ENCODE data around the gene IRX4.
"Not testable (repeated sequence)": the region's sequence is repeated elsewhere in the genome, so short reads cannot be mapped to it uniquely, and the experiment has no call there.

IRX4 gene

DNA sequence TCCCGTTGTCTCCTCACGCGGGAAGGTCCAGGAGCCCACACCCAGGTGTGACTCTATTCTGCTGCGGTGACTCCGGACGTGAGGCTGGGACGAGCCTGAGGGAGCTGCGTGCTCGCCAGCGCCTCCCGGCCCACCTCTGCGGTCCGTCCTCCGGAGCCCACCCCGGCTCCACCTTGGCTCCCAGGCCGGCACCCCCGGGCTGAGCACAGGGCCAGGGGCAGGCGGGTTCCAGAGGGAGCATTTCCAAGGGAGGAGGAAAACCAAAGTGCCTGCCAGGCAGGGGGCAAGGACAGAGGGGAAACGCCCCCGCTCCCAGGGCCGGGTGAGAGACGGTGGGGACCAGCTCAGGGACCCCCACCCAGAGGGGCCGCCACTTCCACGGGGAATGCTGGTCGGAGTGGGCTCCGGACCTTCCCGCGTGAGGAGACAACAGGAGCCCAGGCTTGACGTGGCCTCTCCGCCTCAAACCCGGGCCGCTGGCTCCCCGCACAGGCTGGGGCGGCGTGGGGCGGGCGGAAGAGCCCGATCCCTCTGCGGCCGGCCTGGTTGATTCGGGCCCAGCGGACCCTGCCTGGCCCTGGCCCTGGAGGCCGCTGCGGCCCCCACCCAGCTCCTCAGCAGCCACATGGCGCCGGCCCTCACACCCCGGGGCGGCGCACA, 26.0 kb downstream of the IRX4 start:
- no peak for DNase-seq

DNA sequence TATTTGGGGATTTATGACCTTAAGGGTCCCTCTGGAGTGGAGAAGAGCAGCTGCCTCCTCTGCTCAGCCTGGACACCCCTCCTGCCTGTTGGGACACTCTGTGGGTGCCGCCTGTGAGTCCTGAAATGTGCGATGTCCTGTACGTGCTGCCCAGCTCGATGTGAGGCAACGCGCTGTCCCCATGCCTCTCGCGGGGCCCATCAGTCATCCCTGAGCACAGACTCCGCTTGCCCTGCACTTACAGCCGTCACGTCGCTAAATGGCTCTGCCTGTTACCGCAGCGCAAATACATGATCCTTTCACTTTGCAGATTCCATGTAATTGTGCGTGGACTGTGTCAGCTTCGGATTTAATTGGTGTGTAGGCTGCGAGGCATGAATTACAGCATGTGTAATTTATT, 27.1 kb downstream of the IRX4 start:
- DNase-seq, result no peak

DNA sequence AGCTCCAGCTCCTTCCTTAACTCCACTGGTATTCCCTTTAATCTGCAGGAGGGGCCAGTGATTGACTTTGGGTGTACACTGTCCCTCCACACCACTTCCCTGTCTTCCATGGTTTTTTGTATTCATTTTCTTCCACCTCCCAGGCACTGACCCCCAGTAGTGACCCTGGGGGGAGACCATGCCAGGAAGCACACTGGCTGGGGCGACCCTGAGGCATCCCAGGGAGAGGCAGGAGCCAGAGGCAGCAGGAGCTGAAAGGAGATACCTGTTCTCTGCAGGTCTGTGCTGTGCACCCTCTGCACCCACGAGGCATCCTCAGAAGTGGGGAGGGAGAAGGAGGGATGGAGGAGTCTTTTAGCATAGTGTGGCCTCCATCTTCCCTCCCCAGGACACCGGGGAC, 27.6 kb downstream of the IRX4 start:
- DNase-seq, result no peak

DNA sequence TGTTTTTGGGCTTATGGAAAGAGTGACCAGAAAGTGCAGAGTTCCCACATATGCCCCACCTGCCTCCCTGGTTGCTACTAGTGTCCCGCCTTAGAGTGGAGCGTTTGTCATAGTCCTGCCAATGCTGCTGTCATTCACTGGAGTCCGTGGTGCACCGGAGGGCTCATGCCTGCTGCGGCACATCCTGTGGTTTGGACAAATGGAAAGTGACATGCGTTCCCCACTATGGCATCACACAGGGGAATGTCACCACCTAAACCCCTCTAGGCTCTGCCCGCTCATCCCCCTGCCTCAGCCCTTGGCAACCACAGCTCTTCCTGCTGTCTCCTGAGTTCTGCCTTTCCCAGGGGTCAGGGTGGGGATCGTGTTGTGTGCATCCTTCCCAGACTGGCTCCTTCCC, 29.2 kb downstream of the IRX4 start:
- no peak for DNase-seq

DNA sequence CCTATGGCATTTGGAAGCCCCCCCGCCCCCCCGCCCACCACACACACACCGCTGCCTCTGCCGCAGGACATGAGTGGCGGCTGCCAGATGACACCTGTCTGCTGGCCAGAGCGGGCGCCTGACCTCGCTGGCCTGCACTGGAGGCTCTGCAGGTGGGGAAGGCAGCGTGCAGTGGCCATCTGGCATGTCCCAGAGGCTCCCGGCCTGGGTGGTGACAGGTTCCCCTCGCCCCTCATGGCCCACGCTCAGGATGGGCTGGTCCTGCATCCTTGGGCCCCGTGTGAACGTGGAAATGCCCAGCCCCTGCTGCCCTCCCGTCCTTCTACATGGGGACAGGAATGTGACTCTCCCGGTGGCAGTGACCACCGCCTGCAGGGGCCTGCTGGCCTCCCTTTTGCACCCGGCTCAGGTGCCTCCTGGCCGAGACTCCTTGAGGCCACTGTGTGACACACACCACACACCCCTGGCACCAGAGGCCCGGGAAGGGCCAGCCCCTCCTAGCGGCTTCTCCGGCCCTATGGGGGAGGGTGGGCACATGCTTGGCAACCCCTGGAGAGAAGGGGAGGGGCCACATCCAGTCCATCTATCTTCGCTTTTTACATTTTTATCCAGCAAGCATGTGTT, 30.3 kb downstream of the IRX4 start:
- DNase-seq, result no peak

DNA sequence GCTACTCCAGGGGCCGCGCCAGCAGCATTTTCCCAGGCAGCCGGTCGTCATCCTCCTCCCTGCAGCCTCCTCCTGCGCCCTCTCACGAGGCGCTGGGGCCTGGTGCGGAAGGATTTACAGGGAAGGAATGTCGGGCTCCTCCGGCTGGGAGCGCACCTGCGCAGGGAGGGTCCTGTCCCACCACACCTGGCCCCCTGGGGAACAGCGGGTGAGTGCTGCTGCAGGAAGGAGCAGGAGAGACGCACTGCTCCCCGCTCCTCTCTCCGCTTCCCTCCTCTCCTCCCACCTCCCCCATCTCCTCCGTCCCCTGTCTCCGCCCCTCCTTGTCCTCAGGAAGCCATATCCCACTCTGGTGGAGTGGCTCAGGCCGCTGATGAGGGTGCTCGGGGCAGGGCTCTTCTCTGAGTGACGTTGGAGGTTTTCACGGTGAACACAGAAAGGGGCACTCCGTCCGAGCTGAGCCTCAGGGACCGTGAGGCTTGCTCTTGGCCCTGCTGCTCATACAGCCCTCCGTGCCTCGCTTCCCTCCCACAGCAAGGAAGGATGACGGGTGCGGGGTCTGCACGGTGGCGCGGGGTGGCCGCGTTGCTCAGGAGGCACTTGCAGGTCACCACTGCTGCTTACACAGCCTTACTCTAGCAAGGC, 31.3 kb downstream of the IRX4 start:
- no peak for DNase-seq

DNA sequence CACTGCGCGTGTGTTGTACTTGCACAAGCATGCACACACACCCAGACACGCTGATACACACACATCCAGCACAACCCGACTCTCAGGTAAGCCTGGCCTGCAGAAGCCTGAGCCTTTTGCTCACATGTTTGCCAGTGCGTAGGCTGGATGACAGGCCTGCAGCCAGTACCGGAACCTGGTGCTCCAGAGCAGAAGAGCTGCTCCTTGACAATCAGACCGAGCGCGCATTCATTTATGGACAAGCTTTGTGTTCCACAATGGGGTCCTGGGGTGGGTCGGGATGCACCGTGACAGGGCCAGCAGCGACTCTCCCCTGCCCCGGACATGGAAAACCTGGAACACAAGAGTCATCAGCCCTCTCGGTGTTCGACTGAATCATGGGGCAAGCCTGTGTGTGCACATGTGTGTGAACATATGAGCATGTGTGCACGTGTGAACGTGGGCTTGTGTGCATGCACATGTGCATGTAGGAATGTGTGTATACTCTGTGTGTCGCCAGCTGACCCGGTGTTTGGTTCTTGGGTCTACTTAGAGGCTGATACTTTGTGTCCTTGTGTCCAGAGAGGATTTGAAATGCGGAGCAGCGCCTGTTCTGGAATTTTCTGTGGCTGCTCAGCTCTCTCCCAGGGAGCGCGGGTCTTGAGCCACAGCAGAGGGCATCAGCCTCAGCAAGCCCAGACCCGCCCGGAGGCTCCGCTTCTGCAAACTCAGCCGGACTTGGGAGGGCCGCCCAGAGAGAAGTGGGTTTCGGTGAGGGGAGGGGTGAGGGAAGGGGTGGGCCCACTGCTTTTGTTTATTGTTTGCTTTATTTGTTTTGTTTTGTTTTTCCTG, 32.2 kb downstream of the IRX4 start:
- DNase-seq, result no peak

DNA sequence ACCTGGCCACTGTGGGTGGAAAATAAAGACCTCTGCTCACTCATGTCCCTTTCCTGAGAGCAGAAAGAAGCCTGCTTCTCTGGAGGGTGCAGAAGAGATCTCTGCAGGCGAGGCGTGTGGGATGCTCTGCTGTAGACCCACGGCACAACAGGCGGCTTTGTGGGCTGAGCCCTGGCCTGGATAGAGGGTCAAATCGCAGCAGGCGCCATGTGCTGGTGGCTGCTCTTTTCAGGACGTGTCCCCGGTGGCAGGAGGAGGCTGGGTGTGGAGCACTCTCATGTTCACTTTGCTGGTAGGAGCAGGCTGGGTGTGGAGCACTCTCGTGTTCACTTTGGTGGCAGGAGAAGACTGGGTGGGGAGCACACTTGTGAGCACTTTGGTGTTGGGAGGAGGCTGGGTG, 35.1 kb downstream of the IRX4 start:
- no peak for DNase-seq

DNA sequence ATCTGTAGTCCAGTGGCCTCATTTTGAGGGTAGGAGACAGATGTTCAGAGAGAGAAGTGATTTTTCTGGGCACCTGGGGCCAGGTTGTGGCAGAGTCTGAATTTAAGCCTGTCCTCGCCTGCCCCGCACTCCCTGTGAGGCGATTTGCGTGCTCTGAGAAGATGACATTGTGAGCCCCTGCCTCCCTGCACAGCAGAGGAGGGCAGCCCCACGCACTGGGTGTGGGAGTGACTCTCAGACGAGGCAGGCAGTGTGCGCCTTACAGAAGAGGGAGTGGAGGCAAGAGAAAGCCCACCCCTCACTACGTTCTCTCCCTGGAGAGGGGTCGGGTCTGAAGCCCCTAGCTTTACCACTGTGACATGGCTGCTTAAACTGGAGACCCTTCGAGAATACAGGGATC, 35.7 kb downstream of the IRX4 start:
- DNase-seq, result no peak

DNA sequence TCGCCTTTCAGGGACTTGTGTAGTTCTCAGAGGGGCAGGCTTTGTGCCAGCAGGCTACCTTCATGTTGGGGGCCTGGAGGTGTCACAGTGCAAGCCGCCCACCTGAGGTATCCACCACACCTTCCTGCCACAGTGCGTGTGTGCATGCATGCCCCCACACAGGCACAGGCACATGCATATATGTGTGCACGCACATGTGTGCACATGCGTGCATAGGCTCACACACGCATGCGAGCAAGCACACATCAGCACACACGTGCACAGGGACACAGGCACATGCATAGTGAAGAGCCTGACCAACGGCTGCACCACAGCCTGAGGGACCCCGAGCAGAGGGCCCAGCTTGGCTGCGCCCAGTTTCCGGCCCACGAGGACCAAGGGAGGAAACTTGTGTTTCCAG, 36.1 kb downstream of the IRX4 start:
- DNase-seq, result no peak

DNA sequence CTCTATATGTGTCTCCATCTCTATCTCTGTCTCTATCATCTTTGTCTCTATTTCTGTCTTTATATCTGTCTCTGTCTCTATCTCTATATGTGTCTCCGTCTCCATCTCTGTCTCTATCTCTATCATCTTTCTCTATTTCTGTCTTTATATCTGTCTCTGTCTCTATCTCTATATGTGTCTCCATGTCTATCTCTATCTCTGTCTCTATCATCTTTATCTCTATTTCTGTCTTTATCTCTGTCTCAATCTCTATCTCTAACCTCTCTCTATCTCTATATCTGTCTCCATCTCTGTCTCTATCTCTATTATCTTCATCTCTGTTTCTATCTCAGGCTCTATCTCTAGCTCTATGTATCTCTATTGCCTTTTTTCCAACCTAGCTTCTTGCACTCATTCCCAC, 37.0 kb downstream of the IRX4 start:
- DNase-seq, result no peak

DNA sequence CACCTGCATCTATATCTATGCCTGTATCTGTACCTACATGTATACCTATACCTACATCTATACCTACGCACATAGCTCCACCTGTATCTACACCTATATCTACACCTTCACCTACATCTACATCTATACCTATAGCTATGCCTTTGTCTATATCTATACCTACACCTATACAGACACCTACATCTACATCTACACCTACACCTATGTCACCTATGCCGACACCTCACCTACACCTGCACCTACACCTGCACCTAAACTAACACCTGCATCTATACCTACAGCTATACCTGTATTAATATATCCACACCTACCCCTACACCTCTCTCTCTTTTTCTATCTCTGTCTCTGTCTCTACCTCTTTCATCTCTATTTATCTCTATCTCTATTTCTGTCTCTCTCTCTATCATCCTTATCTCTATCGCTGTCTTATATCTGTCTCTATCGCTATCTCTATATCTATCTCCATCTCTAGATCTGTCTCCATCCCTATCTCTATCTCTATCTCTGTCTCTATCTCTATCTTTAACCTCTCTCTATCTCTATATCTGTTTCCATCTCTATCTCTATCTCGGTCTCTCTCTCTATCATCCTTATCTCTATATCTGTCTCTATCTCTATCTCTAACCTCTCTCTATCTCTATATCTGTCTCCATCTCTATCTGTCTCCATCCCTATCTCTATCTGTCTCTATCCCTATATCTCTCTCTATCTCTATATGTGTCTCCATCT, 37.9 kb downstream of the IRX4 start:
- no peak for DNase-seq

DNA sequence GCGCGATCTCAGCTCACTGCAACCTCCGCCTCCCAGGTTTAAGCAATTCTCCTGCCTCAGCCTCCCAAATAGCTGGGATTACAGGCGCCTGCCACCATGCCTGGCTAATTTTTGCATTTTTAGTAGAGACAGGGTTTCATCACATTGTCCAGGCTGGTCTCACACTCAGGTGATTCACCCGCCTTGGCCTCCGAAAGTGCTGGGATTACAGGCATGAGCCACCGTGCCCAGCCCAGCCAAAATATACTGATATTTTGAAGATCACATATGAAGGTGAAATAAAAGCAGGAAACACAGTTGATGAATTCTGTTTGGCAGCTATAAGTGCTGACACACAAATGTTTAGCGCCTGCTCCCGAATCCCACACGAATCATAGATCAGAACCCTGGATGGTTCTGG, 39.0 kb downstream of the IRX4 start:
- DNase-seq, result not testable (repeated sequence)

DNA sequence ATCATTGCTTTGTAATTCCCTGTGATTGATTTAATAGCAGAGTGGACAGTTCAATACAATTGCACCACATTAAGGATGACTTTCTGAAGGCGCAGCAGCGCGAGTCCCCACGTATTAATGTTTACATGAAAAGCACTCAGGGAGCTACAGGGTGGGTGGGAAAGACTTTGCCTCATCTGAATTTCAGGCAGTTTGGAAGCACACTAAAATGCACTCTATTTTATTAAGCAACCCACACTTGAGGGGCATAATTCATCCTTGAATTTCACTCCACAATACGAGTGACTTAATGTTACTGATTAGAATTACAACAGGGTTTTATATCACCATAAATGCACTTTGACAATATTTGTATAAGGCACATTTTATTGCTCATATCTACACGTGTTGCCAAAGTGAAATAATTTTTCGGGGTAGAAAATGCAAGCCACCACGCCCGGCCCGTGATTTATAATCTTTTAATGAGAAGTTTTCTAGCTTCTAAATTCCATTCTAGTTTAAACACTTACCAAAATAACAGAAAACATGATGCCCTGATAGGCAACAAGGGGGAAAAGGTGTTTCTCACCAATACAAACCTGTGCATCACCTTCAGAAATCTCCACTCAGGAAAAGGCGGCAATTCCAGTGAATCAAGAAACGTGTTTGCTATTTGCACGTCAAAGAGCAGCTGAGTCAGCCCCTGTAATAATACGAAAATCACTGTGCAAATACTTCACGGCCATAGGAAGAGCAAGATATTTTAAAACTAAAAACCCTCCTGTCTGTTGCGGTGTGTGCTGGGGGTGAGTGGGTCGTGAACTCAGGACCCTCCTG, 40.5 kb downstream of the IRX4 start:
- DNase-seq, result no peak

DNA sequence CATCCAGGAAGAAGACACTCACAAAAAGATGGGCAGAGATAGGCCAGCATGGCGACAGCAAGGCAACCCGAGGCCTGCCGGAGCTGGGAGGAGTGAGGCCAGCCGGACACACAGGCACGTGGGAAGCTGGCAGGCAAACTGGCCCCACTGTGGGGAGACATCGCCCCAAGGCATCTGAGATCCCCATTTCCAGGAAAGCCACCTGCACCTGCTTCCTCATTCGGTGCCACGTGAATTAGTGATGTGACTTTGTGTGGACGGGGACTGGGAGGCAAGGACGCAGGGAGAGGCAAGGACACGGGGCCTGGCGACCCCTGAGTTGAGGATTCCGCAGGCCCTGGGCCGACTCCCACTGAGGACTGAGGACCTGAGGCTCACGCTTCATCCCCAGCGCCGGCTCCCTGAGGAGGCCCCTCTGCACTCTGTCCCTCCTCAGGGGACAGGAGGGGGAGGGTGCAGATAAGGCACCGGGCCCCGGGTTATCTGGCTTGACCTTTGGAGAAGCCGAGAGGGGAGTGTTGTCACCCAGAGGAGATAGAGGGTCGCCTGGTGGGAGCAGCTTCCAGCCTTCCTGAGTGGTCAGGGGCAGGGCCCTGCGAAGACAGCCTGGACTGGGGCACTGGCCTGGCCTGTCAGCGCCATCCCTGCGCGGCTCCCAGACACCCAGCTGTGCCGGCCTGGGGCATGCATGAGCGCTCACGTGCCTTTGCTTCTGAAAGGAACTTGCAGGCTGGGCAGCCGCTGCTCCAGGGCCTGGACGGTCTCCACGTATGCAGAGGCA, 41.8 kb downstream of the IRX4 start:
- DNase-seq, result no peak

DNA sequence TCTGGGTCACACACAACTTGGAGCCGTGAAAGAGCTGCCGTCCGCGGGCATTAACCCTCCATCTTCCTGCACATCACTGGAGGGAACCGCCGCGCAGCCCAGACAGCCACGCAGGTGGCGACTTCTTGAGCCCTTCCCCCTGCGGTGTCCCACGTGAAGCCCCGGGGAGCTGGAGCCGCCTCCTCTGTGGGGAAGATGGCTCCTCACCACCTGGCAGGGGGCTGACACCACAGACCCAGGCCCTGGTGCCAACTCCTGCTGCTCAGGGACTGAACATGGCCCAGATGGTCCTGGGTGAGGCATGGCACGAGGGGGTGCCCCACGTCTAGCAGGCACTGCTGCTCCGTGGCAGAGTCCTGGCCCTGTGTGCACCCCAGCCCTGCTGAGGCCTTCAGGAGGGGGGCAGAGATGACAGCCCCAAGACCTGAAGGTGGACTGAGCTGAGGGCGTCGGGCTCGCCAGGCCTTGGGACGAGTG, 42.6 kb downstream of the IRX4 start:
- DNase-seq, result no peak

DNA sequence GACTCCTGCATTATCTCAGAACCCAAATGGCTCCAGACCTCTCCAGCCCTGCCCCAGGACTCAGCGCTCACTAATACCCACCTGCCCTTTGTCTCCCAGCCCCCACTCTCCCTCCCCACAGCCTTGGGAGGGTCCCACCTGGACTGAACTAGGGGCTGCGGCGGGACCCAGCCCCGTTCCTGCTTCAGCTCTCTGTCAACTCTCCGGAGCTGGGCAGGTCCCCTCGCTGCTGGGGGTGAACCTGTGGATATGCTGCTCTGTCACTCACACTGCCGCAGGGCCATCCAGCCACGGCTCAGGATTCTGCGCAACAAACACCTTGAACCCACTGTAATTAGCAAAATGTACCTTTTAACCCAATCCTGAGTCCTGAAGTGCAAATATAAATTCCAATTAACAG, 44.7 kb downstream of the IRX4 start:
- DNase-seq, result no peak

DNA sequence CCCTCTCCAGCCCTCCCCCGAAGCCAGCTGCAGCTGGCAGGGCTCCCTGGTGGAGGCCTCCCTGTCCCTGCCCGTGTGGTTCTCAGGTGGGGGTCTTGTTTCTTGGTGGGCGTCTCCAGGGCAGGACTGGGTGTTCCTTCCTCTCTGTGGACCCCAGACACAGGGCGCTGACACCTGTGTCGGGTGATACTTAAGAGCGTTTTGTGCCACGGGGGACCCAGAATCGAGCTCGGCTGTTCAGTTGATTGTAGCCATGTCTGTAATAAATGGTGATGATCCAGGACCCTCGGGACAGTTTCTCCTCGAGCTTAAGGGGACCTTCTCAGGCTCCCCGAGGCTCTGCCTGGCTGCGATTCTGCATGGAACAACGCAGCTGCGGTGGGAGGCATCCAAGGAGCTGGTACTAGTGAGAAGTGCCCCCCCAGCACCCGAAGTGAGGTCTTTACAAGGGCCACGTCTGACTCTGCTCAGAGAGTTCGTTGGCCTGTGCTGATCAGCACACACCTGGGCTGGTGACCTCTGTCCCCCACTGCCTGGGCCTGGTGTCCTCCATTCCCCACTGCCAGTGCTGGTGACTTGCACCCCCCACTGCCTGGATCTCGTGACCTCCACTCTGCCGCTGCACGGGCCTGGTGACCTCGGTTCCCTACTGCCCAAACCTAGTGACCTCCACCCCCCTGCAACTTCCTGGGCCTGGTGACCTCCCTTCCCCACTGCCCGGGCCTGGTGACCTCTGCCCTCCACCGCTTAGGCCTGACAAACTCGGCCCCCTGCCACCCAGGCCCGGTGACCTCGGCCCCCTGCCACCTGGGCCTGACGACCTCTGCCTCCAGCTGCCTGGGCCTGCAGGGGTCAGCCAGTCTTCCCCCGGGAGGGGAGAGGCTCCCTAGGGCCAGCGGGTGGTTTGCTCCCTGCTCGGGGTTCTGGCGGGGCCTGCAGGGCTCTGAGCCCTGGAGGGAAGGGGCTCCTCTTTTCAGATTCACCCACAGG, 45.5 kb downstream of the IRX4 start:
- no peak for DNase-seq

DNA sequence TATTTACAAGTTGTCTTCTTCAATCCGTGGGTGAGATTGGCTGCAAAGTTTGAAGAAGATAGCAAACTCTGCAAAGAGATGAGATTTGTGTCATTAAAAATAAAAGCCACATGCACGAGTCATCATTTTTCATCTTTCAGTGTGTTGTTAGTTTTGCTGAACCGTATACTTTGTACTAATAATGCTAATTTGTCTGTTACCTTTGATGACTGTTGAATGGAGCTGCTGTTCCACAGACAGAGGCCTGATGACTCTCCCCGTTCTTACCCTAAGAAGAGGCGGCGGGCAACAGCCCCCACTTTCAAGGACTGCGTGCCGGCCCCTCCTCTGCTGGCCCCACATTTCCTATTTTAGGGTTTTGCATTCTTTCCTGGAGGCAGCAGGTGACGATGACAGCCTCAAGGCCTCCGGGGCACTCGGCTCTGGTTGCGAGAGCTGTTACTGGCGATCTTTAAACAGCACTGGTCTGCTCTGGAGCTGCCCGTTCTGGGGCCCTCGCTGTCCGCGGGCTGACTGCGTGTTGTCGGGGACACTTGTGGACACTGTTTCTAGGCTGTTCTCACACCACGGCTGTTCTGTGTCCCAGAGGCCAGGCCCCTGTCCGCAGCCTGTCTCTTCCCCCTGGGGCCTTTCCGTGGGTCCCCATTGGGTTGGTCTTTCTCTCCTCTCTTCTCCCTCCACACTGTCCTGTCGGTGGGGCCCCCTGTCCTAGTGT, 46.4 kb downstream of the IRX4 start:
- no peak for DNase-seq
